ENCODE measurements around the gene LDLRAP1.
"Not testable (repeated sequence)": the region's sequence is repeated elsewhere in the genome, so short reads cannot be mapped to it uniquely, and the experiment has no call there.

The LDLRAP1 gene

DNA sequence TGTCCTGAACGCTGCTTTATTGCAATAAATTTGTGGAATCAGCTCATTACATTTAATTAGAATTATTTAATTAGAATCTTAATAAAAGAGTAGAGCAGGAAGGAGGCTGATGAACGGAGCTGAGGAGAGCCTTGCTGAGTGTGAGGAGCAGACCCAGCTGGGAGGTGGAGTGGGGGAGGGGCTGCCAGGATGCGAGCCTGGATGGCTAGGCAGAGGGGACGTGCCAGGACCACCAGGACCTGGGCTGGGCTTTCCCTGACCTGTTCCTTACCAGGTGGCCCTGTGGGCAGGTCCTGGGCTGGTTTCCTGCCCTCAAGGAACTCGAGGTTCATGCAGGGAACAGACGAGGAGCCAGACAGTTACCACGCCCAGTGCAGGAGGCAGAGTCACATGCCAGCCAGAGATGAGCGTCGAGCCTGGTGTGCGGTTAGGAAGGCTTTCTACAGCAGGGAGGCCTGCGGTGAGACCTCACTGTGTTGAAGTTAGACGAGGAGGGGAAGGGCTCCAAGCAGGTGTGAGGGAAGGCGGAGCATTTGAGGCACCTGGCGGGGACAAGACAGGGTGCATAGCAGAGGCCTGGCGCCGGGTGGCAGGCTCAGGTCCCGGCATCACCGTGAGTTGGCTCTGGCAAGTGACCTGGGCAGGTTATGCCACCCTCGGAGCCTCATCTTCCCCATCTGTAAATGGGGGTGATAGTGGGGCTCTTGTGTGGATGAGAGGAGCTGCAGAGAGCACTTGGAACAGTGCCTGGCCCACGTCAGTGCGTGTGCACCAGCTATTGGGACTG, 33.9 kb downstream of the LDLRAP1 start:
- DNase-seq, result no peak

DNA sequence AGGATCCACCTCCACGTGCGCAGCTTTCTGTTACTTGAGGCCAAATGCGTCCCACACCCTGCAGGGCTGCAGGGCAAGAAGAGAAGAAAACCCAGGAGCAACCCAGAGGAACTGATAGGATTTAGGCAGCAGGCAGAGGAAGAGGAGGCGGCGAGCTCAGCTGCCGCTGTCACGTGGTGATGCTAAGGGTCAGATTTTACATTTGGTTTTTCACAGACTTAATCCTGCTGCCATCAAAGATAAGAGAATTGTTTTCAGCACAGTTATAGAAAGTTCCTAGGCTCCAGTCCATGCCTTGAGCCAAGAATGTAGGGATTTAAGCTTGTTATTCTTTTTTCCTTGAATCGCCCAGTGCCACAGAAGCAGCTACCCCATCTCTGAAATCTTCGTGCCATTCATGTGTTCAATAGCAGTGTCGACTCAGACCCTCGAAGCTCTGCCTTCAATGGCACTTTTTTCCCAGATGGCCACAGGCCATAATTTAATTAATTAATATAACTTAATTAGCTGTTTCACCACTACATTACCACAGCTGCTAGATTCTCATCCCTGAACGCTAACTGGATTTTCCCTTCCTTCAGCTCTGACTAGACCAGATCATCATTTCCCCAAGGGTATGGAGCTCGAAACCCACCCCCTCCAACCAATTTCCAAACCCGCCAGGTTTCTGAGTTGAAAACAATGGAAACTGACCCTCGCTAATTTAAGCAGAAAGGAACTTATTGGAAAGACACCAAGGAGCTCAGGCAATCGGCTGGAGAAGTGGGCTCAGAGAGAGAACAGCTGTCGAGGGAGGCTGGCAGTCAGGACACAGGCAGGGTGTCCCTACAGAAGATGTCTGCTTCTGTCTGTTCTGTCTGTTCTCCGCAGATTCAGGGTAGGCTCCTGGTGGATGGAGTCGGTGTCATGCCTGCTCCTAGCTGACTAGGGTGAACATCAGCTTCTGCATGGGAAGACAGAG, 36.2 kb downstream of the LDLRAP1 start:
- no peak for DNase-seq

DNA sequence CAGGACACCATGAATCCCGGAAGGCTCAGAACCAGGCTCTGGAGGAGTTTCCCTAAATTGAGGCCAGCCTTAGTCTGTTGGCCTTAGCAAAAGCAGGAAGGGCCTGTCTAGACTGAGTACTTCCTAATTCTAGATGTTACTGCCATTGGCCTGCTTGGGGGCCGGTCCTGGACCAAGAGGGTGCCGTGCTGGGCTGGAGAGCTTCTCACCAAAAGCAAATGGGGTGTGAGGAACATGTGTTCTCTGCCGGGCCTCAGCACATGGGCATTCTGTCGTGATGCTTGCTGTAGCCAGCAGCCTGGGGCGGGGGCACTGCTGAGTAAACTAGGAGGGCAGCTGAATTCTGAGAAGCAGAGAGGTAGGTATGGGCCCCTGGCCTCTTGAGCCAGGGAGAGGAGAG, 37.5 kb downstream of the LDLRAP1 start:
- no peak for DNase-seq

DNA sequence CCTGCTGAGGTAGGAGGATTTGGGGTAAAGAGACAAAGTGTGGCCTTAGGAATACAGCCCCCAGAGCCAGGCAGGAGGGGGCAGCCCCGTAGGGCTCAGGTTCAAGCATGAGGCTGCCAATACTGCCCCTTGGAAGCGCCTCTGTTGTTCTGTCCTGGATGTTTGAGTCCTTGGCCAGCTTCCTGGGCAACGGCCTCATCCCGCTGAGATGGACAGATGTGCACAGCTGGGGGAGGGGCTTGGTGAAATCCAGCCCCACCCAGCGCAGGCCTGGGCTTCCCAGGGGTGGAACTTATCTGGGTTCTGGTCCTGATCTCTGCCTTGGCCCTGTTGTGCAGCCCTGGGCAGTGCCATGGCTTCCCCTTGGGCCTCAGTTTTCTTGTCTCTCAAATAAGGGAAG, 38.4 kb downstream of the LDLRAP1 start:
- DNase-seq, result no peak

DNA sequence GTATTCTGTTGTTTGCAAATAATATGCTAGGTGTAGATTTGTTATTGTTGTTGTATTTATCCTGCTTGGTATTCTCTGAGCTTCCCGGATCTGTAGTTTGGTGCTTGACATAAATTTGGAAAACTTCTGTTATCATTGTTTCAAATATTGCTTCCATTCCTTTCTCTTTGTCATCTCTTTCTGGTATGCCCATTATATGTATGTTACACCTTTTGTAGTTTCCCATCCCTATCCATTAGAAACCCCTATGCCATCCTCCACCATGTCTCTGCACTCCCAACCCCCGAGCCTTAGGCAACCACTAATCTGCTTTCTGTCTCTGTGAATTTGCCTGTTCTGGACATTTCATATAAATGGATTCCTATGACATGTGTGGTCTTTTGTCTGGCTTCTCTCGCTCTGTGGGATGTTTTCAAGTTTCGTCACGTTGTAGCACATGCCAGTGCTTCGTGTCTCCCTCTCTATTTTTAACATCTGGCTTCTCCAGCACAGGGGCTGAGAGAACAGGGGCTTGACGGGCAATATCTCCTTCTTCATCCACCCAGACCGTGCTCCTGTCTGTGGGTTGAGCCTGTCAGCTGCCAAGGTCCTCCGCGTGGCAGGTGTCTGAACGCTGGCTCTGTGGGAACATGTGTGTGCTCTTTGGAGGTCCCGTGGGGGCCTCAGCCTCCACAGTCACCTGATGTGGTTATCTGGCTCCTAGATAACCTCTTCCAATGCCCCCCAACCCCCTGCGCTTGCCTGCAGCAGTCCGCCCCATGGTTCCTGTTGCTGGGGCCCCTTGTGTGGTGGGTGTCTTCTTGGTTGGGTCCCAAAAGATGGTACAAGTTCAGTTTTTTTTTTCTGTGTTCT, 40.3 kb downstream of the LDLRAP1 start:
- DNase-seq, result no peak

DNA sequence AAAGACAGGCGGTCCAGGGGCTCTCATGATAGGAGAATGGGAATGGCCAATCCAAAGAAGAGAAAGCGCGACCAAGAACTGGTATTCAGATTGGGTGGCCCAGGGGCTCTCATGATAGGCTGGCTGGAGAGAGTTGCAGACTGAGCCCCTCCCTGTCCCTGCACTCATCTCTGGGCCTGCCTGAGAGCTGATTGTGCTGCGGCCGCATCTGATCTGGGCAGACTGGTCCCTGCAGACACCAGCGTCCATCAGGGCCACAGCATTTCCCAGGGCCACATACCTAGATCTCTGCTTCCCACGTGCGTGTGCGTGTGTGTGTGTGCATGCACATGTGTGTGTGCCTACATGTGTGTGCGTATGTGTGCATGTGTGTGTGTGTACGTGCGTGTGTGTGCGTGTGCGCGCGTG, 42.8 kb downstream of the LDLRAP1 start:
- no peak for DNase-seq

DNA sequence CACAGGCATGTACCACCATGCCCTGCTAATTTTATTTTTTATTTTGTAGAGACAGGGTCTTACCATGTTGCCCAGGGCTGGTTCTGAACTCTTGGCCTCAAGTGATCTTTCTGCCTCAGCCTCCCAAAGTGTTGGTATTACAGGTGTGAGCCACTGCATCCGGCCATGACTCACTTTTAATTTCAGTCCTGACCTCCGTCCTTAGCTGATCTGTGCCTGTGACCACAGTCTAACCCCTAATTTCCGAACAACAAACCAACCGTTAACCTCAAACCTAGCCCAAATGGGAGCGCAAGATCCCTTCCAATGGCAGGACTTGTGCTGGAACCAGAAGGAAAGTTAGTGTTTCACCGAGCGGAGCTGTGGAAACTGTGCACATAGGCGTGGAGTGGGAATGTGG, 43.9 kb downstream of the LDLRAP1 start:
- DNase-seq, result no peak

DNA sequence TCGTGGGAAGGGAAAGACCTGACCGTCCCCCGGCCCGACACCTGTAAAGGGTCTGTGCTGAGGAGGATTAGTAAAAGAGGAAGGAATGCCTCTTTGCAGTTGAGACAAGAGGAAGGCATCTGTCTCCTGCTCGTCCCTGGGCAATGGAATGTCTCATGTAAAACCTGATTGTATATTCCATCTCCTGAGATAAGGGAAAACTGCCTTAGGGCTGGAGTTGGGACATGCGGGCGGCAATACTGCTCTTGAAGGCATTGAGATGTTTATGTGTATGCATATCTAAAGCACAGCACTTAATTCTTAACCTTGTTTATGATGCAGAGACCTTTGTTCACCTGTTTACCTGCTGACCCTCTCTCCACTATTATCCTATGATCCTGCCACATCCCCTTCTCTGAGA, 44.8 kb downstream of the LDLRAP1 start:
- DNase-seq, result not testable (repeated sequence)

DNA sequence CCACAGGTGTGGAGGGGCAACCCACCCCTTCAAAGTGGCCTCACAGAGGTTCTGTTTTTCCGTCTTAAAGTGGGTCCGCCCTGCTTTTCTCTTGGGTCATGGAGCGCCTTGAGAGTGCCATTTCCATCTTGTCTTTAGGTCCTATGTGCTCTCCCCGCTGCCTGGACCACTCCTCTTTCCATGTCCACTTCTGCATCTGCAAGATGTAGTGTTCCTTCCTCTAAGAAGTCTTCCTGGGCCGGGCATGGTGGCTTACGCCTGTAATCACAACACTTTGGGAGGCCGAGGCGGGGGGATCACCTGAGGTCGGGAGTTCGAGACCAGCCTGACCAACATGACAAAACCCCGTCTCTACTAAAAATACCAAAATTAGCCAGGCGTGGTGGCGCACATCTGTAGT, 45.4 kb downstream of the LDLRAP1 start:
- DNase-seq, result not testable (repeated sequence)

DNA sequence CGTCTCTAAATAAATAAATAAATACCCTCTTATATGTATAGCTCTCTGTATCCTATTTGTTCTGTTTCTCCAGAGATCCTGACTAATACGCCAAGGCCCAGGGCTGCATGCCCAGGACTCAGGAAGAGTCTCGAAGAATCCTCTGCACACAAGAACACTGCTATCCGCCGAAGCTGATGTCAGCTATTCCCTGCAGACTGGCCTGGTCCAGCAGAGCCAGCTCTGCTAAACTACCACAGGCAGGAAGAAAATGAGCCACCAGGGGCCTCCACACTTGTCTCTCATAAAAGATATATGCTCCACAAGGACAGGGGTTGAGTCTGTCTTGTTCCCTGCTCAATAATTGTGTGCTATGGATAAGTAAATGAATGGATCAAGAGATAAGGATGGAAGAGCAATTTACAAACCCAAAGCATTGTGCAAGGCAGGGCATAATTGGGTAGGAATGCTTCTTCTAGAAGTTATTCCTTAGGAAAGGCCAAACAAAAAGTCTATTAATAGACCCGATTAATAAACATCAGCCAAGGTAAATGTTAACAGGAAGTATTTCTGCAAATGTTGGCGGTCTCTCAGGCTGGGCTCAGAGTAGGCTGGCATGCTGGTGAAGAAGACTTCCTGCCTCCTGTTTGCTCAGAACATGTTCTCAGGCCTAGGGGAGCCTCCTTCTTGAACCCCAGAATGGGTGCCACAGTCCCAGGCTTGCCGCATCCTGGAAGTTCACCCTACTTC, 46.9 kb downstream of the LDLRAP1 start:
- DNase-seq, result no peak

DNA sequence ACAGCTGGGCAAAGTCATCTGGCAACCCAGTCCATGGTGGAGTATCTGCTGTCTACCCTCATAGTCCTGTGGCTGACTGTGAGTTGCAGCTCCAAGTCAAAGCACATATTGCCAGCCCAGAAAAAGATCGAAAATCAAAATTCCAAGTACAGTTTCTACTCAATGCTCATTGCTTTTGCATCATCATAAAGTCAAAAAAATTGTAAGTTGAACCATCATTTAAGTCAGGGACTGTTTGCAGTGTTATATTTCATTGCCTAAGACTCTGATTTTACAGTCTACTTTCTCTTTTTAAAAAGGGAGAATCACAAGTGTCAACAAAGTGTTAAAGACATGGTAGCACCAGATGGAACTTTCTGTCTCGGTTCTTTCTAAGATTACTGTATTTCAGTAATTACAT, 50.5 kb downstream of the LDLRAP1 start:
- no peak for DNase-seq

DNA sequence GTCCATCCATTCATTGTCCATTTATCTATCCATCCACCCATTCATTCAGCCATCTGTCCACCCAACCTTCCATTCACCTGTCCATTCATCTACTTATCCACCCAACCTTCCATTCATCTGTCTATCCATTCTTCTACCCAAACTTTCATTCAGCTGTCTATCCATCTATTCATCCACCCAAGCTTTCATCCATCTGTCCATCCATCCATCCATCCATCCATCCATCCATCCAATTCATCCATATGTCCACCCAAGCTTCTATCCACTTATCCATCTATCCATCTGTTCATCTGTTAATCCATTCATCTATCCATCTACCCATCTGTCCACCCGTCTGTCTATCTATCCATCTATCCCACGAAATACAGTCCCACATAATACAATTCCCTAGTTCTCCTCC, 51.6 kb downstream of the LDLRAP1 start:
- no peak for DNase-seq

DNA sequence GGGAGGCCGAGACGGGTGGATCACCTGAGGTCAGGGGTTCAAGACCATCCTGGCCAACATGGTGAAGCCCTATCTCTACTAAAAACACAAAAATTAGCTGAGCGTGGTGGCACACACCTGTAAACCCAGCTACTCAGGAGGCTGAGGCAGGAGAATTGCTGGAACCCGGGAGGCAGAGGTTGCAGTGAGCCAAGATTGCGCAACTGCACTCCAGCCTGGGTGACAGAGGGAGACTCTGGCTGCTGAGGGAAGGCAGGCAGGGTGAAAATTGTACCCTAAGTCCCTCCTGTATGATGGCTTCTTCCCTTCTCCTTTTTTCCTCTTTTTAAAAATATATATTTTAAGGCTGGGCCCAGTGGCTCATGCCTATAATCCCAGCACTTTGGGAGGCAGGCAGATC, 53.2 kb downstream of the LDLRAP1 start:
- DNase-seq, result not testable (repeated sequence)

DNA sequence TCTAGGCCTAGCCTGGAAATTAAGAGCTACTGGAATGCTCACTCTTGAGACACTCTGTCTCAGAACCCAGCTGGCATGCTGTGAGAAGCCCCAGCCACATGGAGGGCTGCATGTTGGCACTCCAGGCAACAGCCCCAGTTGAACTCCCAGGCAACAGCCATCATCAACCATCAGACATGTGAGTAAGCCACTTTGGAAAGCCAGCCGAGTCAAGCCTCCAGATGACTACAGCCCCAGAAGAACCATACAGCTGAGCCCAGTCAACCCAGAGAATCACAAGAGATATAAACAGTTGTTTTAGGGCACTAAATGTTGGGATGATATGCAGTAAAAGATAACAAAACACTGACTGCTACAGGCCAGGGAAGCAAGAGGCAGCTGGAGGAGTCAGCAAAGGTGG, 55.5 kb downstream of the LDLRAP1 start:
- DNase-seq, result no peak

DNA sequence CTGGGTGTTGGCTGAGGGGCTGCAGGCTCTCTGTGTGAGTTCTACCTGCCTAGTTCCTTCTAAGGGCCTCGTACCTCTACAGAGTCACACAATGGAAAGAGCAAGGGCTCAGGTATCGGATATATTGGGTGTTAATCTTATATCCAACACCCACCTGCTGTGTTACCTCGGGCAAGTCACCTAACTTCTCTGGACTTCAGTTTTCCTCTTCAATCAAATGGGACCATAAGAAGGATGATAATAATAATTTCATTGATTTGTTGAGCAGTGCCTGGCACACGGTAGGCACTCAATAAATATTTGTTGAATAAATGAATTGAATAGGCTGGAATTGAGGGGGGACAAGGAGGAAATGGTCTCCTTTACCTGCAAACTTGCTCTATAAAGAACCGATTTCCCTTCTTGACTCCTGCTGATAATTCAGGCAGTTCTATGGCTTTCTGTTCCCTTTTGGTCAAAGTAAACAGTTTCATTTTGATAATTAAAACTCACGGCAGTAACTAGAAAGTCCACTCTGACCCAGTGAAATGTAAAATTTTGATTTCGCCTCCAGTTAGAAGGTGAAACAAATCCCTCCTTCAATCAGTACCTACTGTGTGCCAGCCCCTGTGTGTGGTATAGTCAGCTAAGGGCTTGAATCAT, 56.7 kb downstream of the LDLRAP1 start:
- no peak for DNase-seq

DNA sequence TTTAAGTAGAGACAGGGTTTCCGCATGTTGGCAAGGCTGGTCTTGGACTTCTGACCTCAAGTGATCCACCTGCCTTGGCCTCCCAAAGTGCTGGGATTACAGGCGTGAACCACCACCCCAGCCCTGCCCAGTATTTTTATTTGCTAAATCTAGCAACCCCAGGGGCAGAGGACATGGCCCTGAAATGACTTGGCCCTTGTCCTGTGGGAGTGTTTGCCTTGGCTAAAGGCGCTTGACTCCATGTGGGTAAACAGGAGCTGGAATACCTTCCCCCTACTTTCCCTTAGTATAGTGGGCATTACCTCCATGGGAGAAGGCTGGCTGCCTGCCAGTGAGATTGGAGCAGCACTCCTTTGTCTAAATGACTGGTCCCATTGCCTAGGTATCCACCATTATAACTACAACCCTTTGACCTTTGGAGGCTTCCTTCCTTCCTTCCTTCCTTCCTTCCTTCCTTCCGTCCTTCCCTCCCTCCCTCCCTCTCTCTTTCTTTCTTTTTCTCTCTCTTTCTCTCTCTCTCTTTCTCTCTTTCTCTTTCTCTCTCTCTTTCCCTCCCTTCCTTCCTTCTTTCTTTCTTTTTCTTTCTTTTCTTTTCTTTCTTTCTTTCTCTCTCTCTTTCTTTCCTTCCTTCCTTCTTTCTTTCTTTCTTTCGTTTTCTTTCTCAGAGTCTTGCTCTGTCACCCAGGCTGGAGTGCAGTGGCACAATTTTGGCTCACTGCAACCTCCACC, 57.7 kb downstream of the LDLRAP1 start:
- not testable (repeated sequence) for DNase-seq

DNA sequence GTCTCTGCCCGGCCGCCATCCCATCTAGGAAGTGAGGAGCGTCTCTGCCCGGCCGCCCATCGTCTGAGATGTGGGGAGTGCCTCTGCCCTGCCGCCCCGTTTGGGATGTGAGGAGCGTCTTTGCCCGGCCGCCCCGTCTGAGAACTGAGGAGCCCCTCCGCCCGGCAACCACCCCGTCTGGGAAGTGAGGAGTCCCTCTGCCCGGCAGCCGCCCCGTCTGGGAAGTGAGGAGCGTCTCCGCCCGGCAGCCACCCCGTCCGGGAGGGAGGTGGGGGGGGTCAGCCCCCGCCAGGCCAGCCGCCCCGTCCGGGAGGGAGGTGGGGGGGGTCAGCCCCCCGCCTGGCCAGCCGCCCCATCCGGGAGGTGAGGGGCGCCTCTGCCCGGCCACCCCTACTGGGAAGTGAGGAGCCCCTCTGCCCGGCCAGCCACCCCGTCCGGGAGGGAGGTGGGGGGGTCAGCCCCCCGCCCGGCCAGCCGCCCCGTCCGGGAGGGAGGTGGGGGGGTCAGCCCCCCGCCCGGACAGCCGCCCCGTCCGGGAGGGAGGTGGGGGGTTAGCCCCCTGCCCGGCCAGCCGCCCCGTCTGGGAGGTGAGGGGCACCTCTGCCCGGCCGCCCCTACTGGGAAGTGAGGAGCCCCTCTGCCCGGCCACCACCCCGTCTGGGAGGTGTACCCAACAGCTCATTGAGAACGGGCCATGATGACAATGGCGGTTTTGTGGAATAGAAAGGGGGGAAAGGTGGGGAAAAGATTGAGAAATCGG, 60.6 kb downstream of the LDLRAP1 start:
- not testable (repeated sequence) for DNase-seq

DNA sequence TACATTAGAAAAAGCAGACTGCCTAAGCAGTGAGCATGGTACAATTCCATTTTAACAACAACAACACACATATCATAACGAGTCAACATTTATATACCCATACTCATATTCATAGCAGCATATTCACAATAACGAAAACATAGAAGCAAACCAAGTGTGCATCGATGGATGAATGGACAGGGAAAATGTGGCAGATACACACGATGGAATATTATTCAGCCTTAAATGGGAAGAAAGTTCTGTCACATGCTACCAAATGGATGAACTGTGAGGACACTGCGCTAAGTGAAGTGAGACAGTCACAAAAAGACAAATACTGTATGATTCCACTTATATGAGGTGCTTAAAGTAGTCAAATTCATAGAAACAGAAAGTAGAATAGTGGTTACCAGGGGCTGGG, 63.7 kb downstream of the LDLRAP1 start:
- DNase-seq, result no peak

DNA sequence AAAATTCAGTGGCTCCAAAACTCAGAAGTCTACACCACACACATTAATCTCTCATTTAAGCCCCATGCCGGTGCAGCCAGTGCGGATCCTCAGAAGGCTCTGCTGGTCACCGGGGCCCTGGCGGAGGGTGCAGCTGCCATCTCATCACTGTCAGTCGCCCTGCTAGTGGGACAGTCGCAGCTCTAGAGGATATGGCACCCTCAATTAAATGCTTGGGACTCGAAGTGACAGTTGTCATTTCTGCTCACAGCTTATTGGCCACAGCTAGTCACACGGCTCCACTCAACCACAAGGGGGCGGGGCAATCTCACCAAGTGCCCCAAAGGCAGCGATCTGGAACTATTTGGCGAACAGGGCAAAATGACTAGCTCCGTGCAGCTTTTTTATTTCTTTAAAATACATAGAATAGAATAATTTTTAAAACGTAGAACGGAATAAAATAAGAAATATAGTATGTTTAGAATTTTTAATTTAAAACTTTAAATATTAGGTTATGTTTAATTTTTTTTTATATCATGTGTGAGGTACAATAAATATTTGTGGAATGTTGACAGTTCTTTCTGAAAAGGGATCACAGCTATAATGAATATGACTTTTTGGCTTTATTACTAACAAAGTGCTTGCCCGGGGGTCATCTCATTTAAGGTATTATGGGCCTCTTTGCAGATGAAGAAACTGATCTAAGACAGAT, 65.2 kb downstream of the LDLRAP1 start:
- DNase-seq, result peak; percentile 85

DNA sequence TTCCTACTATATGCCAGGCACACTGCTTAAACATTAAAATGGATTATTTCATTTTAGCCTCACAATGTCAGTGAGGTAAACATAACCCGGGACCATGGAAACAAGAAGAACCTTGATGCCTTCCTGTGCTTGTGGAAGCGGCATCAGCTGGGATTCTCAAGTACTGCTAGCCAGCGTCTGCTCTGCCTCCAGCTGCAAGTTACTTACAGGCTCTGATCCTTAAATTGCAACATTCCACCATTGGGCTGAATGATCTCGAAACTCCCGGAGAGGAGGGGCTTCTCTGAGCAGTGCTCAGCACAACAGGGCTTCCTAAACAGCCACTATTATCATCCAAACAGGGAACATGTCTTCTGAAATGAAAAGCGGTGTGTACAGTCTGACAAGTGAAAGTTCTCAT, 66.5 kb downstream of the LDLRAP1 start:
- DNase-seq, result no peak

Measured in CD4-positive, alpha-beta T cell treated with Interleukin-15 for 1 hour (primary cell).